ENCODE data around the gene CTU1.
A peak's percentile ranks its signal among the peaks of the same experiment; 100 is the strongest.

Gene CTU1

GRCh38 chr19:51142119-51142518 is 33.9 kb upstream of the CTU1 start, which contains the start of gene SIGLEC7:
Gene SIGLEC7 (plus strand): TSS chr19:51142301. CDS start chr19:51142370, 69 bp downstream.
- WGBS: 94% methylated on average over 14 of the region's 14 CpGs
- H3K4me3 ChIP-seq (ENCODE audit: low read length): no peak within 1 kb of the TSS
- H3K9ac ChIP-seq (ENCODE audit: low read depth, low read length): no peak within 1 kb of the TSS
- H3K9me3 ChIP-seq (ENCODE audit: insufficient read depth, low read depth, low read length): no peaks in the 10 kb centered on the region
- no peaks in the 10 kb centered on the region for H3K36me3 ChIP-seq (ENCODE audit: insufficient read depth, low read length)
- peaks cover 12% of the 10 kb centered on the region for H3K4me1 ChIP-seq (ENCODE audit: insufficient read depth, low read length)
- no peak within 1 kb of the TSS for H3K27ac ChIP-seq (ENCODE audit: low read depth, low read length)
- H3K27me3 ChIP-seq (ENCODE audit: insufficient read depth, low read length): no peaks in the 10 kb centered on the region

DNA sequence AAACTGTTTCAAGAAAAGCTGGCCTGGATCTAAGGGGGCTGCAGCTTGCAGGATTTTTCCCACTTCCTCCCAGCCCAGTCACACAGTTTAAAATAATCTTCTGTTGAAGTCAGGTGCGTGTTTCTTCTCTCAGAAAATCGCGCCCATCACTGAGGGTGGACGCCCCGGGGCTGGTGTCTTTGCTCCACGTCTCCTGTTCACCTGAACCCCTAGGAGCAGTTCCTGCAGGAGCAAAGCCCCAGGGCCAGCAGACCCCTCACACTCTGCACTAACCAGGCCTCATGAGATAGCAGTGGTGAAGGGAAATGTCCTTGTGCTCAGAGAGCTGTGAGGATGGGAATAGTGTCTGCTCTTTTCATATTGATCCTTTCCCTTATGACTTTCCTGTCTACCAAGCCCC is 33.0 kb upstream of the CTU1 start:
- Histone ChIP-seq H3K4me1 (ENCODE audit: insufficient read depth, low read length) (peaks cover 12% of the 10 kb centered on the region), H3K9me3 (ENCODE audit: insufficient read depth, low read depth, low read length) (no peaks in the 10 kb centered on the region), H3K27ac (ENCODE audit: low read depth, low read length) (no peak overlapping the region), H3K36me3 (ENCODE audit: insufficient read depth, low read length) (no peaks in the 10 kb centered on the region), H3K9ac (ENCODE audit: low read depth, low read length) (no peak overlapping the region), H3K27me3 (ENCODE audit: insufficient read depth, low read length) (no peaks in the 10 kb centered on the region), H3K4me3 (ENCODE audit: low read length) (no peak overlapping the region)
- 89% methylated on average over 6 of the region's 6 CpGs for WGBS

GRCh38 chr19:51140441-51140840 is 32.2 kb upstream of the CTU1 start:
- no peaks in the 10 kb centered on the region for H3K27me3 ChIP-seq (ENCODE audit: insufficient read depth, low read length)

GRCh38 chr19:51139299-51140014 is 31.2 kb upstream of the CTU1 start:
- Histone ChIP-seq H3K4me3 (ENCODE audit: low read length) (no peak overlapping the region), H3K36me3 (ENCODE audit: insufficient read depth, low read length) (no peaks in the 10 kb centered on the region), H3K27me3 (ENCODE audit: insufficient read depth, low read length) (no peaks in the 10 kb centered on the region), H3K4me1 (ENCODE audit: insufficient read depth, low read length) (peaks cover 12% of the 10 kb centered on the region), H3K9me3 (ENCODE audit: insufficient read depth, low read depth, low read length) (no peaks in the 10 kb centered on the region), H3K9ac (ENCODE audit: low read depth, low read length) (no peak overlapping the region), H3K27ac (ENCODE audit: low read depth, low read length) (no peak overlapping the region)
- 90% methylated on average over 4 of the region's 4 CpGs for whole genome bisulfite sequencing

More at GRCh38 chr19:51140441-51140840, 32.2 kb upstream of the CTU1 start:
- no peaks in the 10 kb centered on the region for H3K36me3 ChIP-seq (ENCODE audit: insufficient read depth, low read length)
- H3K4me1 ChIP-seq (ENCODE audit: insufficient read depth, low read length): peaks cover 12% of the 10 kb centered on the region
- peak overlapping the region; percentile 39 for H3K4me3 ChIP-seq (ENCODE audit: low read length)
- no peak overlapping the region for H3K9ac ChIP-seq (ENCODE audit: low read depth, low read length)
- no peaks in the 10 kb centered on the region for H3K9me3 ChIP-seq (ENCODE audit: insufficient read depth, low read depth, low read length)
- H3K27ac ChIP-seq (ENCODE audit: low read depth, low read length): no peak overlapping the region
- 39% methylated on average over 2 of the region's 6 CpGs for WGBS

- 92% methylated on average over 5 of the region's 6 CpGs for WGBS
- H3K9me3 ChIP-seq (ENCODE audit: insufficient read depth, low read depth, low read length): no peaks in the 10 kb centered on the region
- no peak overlapping the region for H3K9ac ChIP-seq (ENCODE audit: low read depth, low read length)
- H3K36me3 ChIP-seq (ENCODE audit: insufficient read depth, low read length): no peaks in the 10 kb centered on the region
- H3K4me3 ChIP-seq (ENCODE audit: low read length): no peak overlapping the region
- no peaks in the 10 kb centered on the region for H3K27me3 ChIP-seq (ENCODE audit: insufficient read depth, low read length)
- peaks cover 12% of the 10 kb centered on the region for H3K4me1 ChIP-seq (ENCODE audit: insufficient read depth, low read length)
- H3K27ac ChIP-seq (ENCODE audit: low read depth, low read length): no peak overlapping the region
These were observed 30.4 kb upstream of the CTU1 start for GRCh38 chr19:51138549-51138979.

DNA sequence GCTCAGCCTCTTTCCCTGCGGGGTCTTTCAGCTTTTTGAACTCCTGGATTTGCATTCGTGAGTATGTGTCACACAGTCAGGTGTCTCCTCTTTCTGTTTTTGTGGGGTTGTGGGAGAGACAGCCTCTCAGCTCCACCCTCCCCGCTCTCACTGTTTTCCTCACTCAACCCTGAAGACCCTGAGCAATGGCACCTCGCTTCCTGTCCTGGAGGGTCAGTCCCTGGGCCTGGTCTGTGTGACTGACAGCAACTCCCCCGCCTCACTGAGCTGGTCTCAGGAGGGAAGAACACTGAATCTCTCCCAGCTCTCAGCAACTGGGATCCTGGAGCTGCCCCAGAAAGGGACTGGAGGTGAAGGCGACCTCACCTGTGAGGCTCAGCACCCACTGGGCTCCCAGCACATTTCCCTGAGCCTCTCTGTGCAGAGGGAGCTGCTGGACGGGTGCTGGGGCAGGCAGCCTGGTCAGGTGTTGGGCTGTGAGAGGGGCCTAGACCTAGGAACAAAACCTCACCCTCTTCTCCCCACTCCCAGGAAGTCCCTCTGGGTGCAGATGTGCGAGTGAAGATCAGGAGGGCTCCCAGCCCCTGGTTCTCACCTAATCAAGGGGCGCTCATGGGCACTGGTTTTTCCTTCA is 29.7 kb upstream of the CTU1 start:
- 89% methylated on average over 8 of the region's 9 CpGs for WGBS
- Histone ChIP-seq H3K27ac (ENCODE audit: low read depth, low read length) (no peak overlapping the region), H3K9ac (ENCODE audit: low read depth, low read length) (no peak overlapping the region), H3K36me3 (ENCODE audit: insufficient read depth, low read length) (no peaks in the 10 kb centered on the region), H3K4me1 (ENCODE audit: insufficient read depth, low read length) (peaks cover 12% of the 10 kb centered on the region), H3K4me3 (ENCODE audit: low read length) (no peak overlapping the region), H3K9me3 (ENCODE audit: insufficient read depth, low read depth, low read length) (no peaks in the 10 kb centered on the region), H3K27me3 (ENCODE audit: insufficient read depth, low read length) (no peaks in the 10 kb centered on the region)

DNA sequence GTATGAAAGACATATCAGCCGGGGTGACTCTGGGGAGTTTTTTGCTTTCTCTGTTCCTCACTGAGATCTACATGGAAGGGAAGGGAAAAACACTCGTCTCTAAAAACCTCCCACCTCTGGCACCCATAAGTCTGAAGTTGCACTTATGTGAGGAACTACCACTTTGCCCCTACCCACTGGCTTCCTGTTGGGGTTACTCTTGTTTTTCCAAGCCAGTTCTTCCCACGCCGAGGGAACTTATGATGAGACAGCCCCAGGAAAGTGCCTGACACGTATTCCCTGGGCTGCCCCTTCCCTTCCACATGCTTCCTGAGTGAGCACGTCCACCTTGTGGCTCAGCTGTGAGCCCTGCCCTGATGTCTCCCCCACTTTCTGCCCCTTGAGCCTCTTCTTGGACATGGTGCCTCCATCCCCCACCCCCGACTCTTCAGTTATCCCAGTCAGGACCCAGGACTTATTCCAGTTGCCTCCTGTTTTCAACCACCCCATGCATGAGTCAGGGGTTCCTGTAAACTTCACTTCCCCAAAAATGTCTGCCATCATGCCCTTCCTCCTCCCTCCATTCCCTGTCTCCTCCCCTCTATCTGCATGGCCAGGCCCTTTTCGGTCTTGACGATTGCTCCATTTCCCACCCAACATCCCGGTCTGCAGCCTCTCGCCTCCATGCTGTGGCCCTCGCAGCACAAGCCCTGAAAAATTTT is 28.8 kb upstream of the CTU1 start:
- no peak overlapping the region for H3K27ac ChIP-seq (ENCODE audit: low read depth, low read length)

DNA sequence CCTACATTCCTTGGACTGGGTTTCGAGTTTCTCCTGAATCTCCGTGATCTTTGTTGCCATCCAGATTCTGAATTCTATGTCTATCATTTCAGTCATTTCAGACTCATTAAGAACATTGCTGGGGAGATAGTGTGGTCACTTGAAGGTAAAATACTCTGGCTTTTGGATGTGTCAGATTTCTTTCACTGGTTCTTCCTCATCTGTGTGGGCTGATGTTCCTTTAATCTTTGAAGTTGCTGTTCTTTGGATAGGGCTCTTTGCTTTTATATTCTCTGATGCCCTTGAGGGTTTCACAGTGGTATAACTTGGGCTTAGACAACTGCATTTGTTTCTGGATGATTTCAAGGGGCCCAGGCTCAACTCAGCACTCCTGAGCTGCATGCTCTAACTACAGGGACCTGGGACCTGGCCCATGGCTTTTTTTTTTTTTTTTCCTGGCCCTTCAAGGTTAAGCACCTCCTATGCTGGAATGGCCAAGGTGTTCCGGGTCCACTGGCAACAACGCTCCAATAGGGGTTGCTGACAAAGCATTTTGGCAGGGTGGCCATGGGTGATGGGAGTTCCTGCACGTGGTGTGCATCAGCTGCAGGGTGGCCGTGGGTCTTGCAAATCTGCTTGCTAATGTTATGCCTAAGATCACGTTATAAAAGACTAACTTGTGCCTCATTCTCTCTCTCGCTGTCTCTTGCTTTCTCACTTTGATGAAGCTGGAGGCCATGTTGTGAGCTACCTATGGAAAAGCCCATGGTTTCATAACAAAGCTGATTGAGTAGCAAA is 28.0 kb upstream of the CTU1 start:
- H3K27me3 ChIP-seq (ENCODE audit: insufficient read depth, low read length): no peaks in the 10 kb centered on the region
- 90% methylated on average over 8 of the region's 8 CpGs for WGBS
- H3K4me1 ChIP-seq (ENCODE audit: insufficient read depth, low read length): peaks cover 9% of the 10 kb centered on the region
- no peak overlapping the region for H3K27ac ChIP-seq (ENCODE audit: low read depth, low read length)
- H3K9ac ChIP-seq (ENCODE audit: low read depth, low read length): no peak overlapping the region
- no peak overlapping the region for H3K4me3 ChIP-seq (ENCODE audit: low read length)
- no peaks in the 10 kb centered on the region for H3K9me3 ChIP-seq (ENCODE audit: insufficient read depth, low read depth, low read length)
- H3K36me3 ChIP-seq (ENCODE audit: insufficient read depth, low read length): no peaks in the 10 kb centered on the region

More for the DNA sequence above, 28.8 kb upstream of the CTU1 start:
- 87% methylated on average over 10 of the region's 12 CpGs for WGBS
- Histone ChIP-seq H3K9ac (ENCODE audit: low read depth, low read length) (no peak overlapping the region), H3K4me1 (ENCODE audit: insufficient read depth, low read length) (peaks cover 12% of the 10 kb centered on the region), H3K27me3 (ENCODE audit: insufficient read depth, low read length) (no peaks in the 10 kb centered on the region), H3K36me3 (ENCODE audit: insufficient read depth, low read length) (no peaks in the 10 kb centered on the region), H3K4me3 (ENCODE audit: low read length) (no peak overlapping the region), H3K9me3 (ENCODE audit: insufficient read depth, low read depth, low read length) (no peaks in the 10 kb centered on the region)

DNA sequence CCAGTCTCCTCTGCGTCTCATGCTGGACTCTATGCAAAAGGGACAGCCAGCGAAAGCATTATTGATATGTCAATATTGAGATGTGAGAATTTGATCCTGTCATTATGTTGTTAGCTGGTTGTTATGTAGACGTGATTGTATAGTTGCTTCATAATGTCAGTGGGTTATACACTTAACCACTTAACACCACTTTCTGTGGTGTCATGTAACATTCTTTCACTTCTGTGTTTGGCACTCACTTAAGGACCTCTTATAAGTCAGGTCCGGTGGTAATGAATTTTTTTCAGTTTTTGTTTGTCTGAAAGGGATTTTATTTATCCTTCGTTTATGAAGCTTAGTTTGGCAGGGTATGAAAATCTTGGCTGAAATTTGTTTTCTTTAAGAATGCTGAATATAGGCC is 26.8 kb upstream of the CTU1 start:
- no peaks in the 10 kb centered on the region for H3K27me3 ChIP-seq (ENCODE audit: insufficient read depth, low read length)
- H3K27ac ChIP-seq (ENCODE audit: low read depth, low read length): no peak overlapping the region
- H3K36me3 ChIP-seq (ENCODE audit: insufficient read depth, low read length): no peaks in the 10 kb centered on the region
- no peak overlapping the region for H3K9ac ChIP-seq (ENCODE audit: low read depth, low read length)
- H3K4me3 ChIP-seq (ENCODE audit: low read length): no peak overlapping the region
- H3K4me1 ChIP-seq (ENCODE audit: insufficient read depth, low read length): no peaks in the 10 kb centered on the region
- no peaks in the 10 kb centered on the region for H3K9me3 ChIP-seq (ENCODE audit: insufficient read depth, low read depth, low read length)
- 93% methylated on average over 5 of the region's 5 CpGs for WGBS

DNA sequence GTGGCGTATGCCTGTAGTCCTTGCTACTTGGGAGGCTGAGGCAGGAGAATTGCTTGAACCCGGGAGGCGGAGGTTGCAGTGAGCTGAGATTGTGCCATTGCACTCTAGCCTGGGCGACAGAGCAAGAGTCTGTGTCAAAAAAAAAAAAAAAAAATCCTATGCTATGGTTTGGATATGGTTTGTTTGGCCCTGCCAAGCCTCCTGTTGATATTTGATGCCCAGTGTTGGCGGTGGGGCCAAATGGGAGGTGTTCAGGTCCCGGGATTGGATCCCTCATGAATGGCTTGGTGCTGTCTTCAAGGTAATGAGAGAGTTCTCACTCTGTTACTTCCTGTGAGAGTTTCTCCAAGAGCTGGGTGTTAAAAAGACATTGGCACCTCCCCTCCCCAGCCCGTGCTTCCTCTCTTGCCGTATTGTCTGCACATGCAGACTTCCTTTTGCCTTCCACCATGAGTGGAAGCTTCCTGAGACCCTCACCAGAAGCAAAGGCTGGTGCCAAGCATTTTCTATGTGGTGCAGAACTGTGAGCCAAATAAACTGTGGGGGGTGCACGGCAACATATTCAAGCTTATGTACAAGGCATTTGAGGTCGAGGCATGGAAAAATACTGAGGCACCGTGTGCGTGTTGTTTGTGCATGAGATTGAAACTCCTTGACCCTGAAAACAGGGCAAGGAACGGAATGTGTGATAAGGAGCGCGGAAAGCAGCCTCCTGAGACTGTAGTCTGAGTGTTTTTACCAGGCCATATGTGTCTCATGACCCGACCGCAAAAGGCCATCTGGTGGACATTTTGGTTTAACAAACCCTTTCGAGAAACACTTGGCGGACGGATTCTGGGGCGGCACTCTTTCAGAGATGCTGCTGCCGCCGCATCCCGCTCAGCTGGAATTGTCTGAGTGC is 23.8 kb upstream of the CTU1 start:
- 91% methylated on average over 24 of the region's 24 CpGs for WGBS
- H3K4me1 ChIP-seq (ENCODE audit: insufficient read depth, low read length): no peaks in the 10 kb centered on the region
- no peak overlapping the region for H3K27ac ChIP-seq (ENCODE audit: low read depth, low read length)
- no peaks in the 10 kb centered on the region for H3K9me3 ChIP-seq (ENCODE audit: insufficient read depth, low read depth, low read length)
- H3K27me3 ChIP-seq (ENCODE audit: insufficient read depth, low read length): no peaks in the 10 kb centered on the region
- H3K36me3 ChIP-seq (ENCODE audit: insufficient read depth, low read length): no peaks in the 10 kb centered on the region
- H3K9ac ChIP-seq (ENCODE audit: low read depth, low read length): no peak overlapping the region
- H3K4me3 ChIP-seq (ENCODE audit: low read length): no peak overlapping the region

Measured in HUES64 (cell line).